Measurements from ENCODE around the gene KIF1B. TPM values are rescaled to one million over a fixed set of nuclear protein-coding genes. Genes with fewer than 3 reads are reported as not detected.
"Not testable (repeated sequence)": the region's sequence is repeated elsewhere in the genome, so short reads cannot be mapped to it uniquely, and the experiment has no call there.

The KIF1B gene
- total RNA-seq, 1 donor from 2014 or later = 13.4 TPM

DNA sequence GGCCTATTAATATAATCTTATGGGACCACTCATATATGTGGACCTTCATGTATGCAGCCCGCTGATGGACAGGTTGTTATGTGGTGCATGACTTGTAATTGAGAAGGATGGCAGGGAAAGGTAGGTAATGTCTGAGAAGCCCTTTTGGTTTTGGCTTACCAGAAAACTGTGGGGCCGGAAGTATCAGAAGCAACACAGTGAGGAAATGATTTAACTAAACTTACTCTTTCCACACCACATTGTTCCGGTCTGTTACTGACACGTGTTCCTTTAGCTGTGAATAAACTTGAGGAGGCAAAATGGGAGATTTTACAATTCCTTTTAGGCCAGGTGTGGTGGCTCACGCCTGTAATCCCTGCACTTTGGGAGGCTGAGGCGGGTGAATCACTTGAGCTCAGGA lies 32.4 kb downstream of the KIF1B start:
- H3K27me3 ChIP-seq = no peaks in the 10 kb centered on the region
- TF ChIP-seq, protein P1, sequence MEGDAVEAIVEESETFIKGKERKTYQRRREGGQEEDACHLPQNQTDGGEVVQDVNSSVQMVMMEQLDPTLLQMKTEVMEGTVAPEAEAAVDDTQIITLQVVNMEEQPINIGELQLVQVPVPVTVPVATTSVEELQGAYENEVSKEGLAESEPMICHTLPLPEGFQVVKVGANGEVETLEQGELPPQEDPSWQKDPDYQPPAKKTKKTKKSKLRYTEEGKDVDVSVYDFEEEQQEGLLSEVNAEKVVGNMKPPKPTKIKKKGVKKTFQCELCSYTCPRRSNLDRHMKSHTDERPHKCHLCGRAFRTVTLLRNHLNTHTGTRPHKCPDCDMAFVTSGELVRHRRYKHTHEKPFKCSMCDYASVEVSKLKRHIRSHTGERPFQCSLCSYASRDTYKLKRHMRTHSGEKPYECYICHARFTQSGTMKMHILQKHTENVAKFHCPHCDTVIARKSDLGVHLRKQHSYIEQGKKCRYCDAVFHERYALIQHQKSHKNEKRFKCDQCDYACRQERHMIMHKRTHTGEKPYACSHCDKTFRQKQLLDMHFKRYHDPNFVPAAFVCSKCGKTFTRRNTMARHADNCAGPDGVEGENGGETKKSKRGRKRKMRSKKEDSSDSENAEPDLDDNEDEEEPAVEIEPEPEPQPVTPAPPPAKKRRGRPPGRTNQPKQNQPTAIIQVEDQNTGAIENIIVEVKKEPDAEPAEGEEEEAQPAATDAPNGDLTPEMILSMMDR (IDR thresholded peaks at IDR 0.05) = no peak
- H3K27ac ChIP-seq = no peak overlapping the region
- DNase-seq (ENCODE audit: low spot score in 2 of 2) = no peak
- intact Hi-C loops (cut with DNase I) = no loop called here
- H3K4me1 ChIP-seq = no peaks in the 10 kb centered on the region
- no peak overlapping the region for H3K4me3 ChIP-seq
- H3K36me3 ChIP-seq = no peaks in the 10 kb centered on the region
- no peaks in the 10 kb centered on the region for H3K9me3 ChIP-seq

DNA sequence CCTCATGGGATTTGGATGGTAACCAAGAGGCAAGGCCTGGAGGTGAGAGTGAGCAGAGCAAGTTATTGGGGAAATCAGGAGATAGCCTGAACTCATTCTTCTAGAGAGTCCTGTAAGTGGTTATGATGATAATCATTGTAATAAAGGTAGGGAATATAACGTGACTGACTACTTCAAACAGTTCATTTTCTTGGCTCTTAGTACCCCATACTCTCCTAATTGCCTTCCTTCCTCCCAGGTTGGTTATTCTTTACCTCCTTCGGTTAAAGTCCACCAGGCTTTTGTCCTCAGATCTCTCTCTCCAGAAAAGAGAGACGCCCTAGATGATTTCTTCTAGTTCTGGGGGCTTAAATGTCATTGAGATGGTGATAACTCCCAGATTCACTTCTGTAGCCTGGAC lies 35.3 kb downstream of the KIF1B start:
- Histone ChIP-seq H3K4me1 (no peaks in the 10 kb centered on the region), H3K36me3 (no peaks in the 10 kb centered on the region), H3K27me3 (no peaks in the 10 kb centered on the region), H3K27ac (no peak overlapping the region), H3K9me3 (no peaks in the 10 kb centered on the region), H3K4me3 (no peak overlapping the region)
- intact Hi-C loops (cut with DNase I) = no loop called here
- DNase-seq (ENCODE audit: low spot score in 2 of 2) = no peak
- TF ChIP-seq, protein P1 (IDR thresholded peaks at IDR 0.05) = no peak

DNA sequence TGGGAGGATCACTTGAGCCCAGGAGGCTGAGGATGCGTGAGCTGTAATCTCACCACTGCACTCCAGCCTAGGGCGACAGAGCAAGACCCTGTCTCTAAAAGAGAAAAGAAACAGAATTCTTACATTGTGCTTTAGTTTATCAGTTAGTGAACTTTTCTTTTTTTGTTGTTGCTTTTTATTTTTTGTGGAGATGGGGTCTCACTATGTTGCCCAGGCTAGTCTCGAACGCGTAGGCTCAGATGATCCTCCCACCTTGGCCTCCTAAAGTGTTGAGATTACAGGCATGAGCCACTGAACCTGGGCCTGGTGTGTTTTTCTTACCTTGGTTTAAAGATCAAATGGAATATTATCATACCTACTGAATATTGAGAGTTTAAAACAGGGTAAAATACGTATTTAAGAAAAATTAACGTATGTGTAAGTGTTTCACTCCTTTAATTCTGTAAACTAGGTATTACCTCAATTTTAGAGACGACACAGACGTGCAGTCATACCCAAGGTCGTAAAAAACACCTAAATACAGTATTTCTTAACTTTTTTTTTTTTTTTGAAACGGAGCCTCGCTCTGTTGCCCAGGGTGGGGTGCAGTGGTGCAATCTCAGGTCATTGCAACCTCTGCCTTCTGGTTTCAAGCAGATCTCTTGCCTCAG lies 39.6 kb downstream of the KIF1B start:
- peaks cover 0 to 15% of the 10 kb centered on the region in 2 donors for H3K4me1 ChIP-seq
- no peaks in the 10 kb centered on the region for H3K36me3 ChIP-seq
- no peak overlapping the region for H3K27ac ChIP-seq
- H3K4me3 ChIP-seq = no peak overlapping the region
- intact Hi-C loops (cut with DNase I) = loop anchor here (5.0 kb wide), 1 partner anchor 38 kb away; the partner anchor contains the start of gene KIF1B
- DNase-seq (ENCODE audit: low spot score in 2 of 2) = no peak
- TF ChIP-seq, protein P1 (IDR thresholded peaks at IDR 0.05) = no peak
- no peaks in the 10 kb centered on the region for H3K9me3 ChIP-seq
- no peaks in the 10 kb centered on the region for H3K27me3 ChIP-seq

DNA sequence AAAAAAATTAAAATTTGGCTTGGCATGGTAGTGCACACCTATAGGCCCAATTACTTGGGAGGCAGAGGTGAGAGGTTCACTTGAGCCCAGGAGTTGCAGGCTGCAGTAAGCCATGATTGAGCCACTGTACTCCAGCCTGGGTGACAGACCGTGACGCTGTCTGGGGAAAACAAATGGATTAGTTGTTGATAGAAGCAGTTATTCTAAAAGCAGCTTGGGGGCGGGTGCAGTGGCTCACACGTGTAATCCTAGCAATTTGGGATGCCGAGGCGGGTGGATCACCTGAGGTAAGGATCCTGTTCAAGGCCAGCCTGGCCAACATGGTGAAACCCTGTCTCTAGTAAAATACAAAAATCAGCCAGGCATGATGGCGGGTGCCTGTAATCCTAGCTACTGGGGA lies 40.3 kb downstream of the KIF1B start:
- no peaks in the 10 kb centered on the region for H3K36me3 ChIP-seq
- no peaks in the 10 kb centered on the region for H3K27me3 ChIP-seq
- H3K27ac ChIP-seq = no peak overlapping the region
- H3K9me3 ChIP-seq = no peaks in the 10 kb centered on the region
- H3K4me3 ChIP-seq = no peak overlapping the region
- intact Hi-C loops (cut with DNase I) = loop anchor here (5.0 kb wide), 1 partner anchor 38 kb away; the partner anchor contains the start of gene KIF1B
- DNase-seq (ENCODE audit: low spot score in 2 of 2) = no peak
- TF ChIP-seq, protein P1 (IDR thresholded peaks at IDR 0.05) = no peak
- H3K4me1 ChIP-seq = peaks cover 0 to 15% of the 10 kb centered on the region in 2 donors

DNA sequence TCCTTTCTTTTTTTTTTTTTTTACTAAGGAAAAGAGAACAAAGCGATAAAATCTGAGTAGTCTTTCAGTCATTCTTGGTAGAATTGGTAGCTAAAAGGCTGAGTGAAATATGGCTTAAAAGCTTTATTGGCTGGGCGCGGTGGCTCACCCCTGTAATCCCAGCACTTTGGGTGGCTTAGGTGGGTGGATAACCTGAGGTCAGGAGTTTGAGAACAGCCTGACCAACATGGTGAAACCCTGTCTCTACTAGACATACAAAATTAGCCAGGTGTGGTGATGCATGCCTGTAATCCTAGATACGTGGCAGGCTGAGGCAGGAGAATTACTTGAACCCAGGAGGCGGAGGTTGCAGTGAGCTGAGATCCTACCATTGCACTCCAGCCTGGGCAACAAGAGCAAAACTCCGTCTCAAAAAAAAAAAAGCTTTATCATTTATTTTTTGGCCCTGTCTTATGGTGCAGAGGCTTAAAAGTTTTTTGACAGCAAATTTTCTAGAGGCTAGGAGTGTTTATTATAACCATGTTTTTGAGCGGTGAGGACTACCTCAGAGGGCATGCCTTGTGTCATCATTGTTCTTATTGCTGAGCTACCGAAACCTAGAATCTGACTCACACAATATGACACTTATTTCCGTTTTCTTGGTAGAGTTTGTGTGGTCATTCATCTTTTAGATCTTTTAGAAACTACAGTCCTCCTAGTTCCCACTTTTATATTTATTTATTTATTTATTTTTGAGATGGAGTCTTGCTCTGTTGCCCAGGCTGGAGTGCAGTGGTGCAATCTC lies 41.1 kb downstream of the KIF1B start:
- H3K36me3 ChIP-seq; H3K27ac ChIP-seq; DNase-seq (ENCODE audit: low spot score in 2 of 2); H3K27me3 ChIP-seq; H3K4me3 ChIP-seq; H3K9me3 ChIP-seq: not testable (repeated sequence)
- H3K4me1 ChIP-seq = peaks cover 0 to 15% of the 10 kb centered on the region in 2 donors
- intact Hi-C loops (cut with DNase I) = loop anchor here (5.0 kb wide), 1 partner anchor 39 kb away; the partner anchor contains the start of gene KIF1B

DNA sequence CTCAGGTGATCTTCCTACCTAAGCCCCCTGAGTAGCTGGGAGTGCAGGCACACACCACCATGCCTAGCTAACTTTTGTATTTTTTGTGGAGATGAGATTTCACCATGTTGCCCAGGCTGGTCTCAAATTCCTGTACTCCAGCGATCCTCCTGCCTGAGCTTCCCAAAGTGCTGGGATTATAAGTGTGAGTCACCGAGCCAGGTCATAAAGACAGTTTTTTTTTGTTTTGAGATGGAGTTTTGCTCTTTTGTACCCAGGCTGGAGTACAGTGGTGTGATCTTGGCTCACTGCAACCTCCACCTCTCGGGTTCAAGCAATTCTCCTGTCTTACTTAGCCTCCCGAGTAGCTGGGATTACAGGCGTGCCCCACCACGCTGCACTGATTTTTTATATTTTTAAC lies 42.1 kb downstream of the KIF1B start:
- no peak overlapping the region for H3K4me3 ChIP-seq
- no peaks in the 10 kb centered on the region for H3K27me3 ChIP-seq
- H3K36me3 ChIP-seq = peaks cover 0 to 6% of the 10 kb centered on the region in 2 donors
- intact Hi-C loops (cut with DNase I) = loop anchor here (5.0 kb wide), 1 partner anchor 40 kb away; the partner anchor contains the start of gene KIF1B
- H3K27ac ChIP-seq = no peak overlapping the region
- no peak for DNase-seq (ENCODE audit: low spot score in 2 of 2)
- H3K9me3 ChIP-seq = no peaks in the 10 kb centered on the region
- peaks cover 0 to 15% of the 10 kb centered on the region in 2 donors for H3K4me1 ChIP-seq
- TF ChIP-seq, protein P1 (IDR thresholded peaks at IDR 0.05) = no peak

Measured in ascending aorta (tissue), 2 donors.